GM21529 (cell line): ENCODE results near the gene TAF11.
"Not testable (repeated sequence)": the region's sequence is repeated elsewhere in the genome, so short reads cannot be mapped to it uniquely, and the experiment has no call there.

Source experiments
- ATAC-seq: cut with Tn5 transposase; IDR thresholded peaks from one replicate; pipeline ENCODE4 v1.9.1; 2021; ENCODE audit not compliant: unreplicated experiment

The TAF11 gene

GRCh38 chr6:34887753-34888513 is at the start of gene TAF11:
Gene TAF11, minus strand, starts transcription at chr6:34888042. Its CDS starts 85 bp downstream, at chr6:34887957.
- peak; percentile 73 for ATAC-seq

GRCh38 chr6:34934516-34934915 is 46.7 kb upstream of the TAF11 start:
- ATAC-seq: no peak

- ATAC-seq: not testable (repeated sequence)
These were observed 44.4 kb upstream of the TAF11 start for GRCh38 chr6:34932202-34932601.

- no peak for ATAC-seq
These were observed 42.4 kb upstream of the TAF11 start for GRCh38 chr6:34930221-34930620.

- ATAC-seq: no peak
These were observed 41.6 kb upstream of the TAF11 start for GRCh38 chr6:34929241-34929978.

GRCh38 chr6:34928695-34929094 is 40.9 kb upstream of the TAF11 start:
- ATAC-seq: no peak

GRCh38 chr6:34928220-34928619 is 40.4 kb upstream of the TAF11 start:
- no peak for ATAC-seq

- no peak for ATAC-seq
These were observed 38.8 kb upstream of the TAF11 start for GRCh38 chr6:34926655-34927054.

- no peak for ATAC-seq
These were observed 37.2 kb upstream of the TAF11 start for GRCh38 chr6:34924831-34925625.

GRCh38 chr6:34922177-34922663 is 34.4 kb upstream of the TAF11 start:
- no peak for ATAC-seq

GRCh38 chr6:34920097-34920496 is 32.3 kb upstream of the TAF11 start:
- ATAC-seq: no peak

GRCh38 chr6:34919651-34920050 is 31.8 kb upstream of the TAF11 start:
- no peak for ATAC-seq

- no peak for ATAC-seq
These were observed 29.9 kb upstream of the TAF11 start for GRCh38 chr6:34917626-34918285.

- no peak for ATAC-seq
These were observed 28.6 kb upstream of the TAF11 start for GRCh38 chr6:34916348-34916967.

- ATAC-seq: no peak
These were observed 26.5 kb upstream of the TAF11 start for GRCh38 chr6:34914358-34914757.

GRCh38 chr6:34912715-34913464 is 25.0 kb upstream of the TAF11 start:
- peak; percentile 80 for ATAC-seq

GRCh38 chr6:34911822-34912221 is 24.0 kb upstream of the TAF11 start:
- no peak for ATAC-seq

- ATAC-seq: no peak
These were observed 21.6 kb upstream of the TAF11 start for GRCh38 chr6:34909320-34909883.

GRCh38 chr6:34908194-34908593 is 20.4 kb upstream of the TAF11 start:
- no peak for ATAC-seq
